ENCODE results near the gene ANKS1A. TPM values are rescaled to one million over a fixed set of nuclear protein-coding genes. Genes with fewer than 3 reads are reported as not detected.

The ANKS1A gene
- total RNA-seq, 4 donors from 2014 or later = 12.1 to 31.8 (median 24.1) TPM

- Histone ChIP-seq H3K36me3 (no peaks in the 10 kb centered on the region), H3K27ac (no peak overlapping the region), H3K27me3 (no peaks in the 10 kb centered on the region), H3K4me3 (no peak overlapping the region), H3K4me1 (no peaks in the 10 kb centered on the region), H3K9me3 (no peaks in the 10 kb centered on the region)
- DNase-seq = no peak
- TF ChIP-seq CTCF (IDR thresholded peaks at IDR 0.05) (no peak), POLR2A (IDR thresholded peaks at IDR 0.05) (no peak)
- intact Hi-C loops (cut with DNase I; ENCODE audit: low total_unique reads) = loop anchor here (10.0 kb wide), 1 partner anchor 165 kb away; the partner anchor contains the start of gene TCP11
These were observed 90.9 kb downstream of the ANKS1A start for GRCh38 chr6:34979994-34980393.

GRCh38 chr6:34981366-34981765 is 92.3 kb downstream of the ANKS1A start:
- intact Hi-C loops (cut with DNase I; ENCODE audit: low total_unique reads) = loop anchor here (10.0 kb wide), 1 partner anchor 163 kb away; the partner anchor contains the start of gene TCP11
- no peaks in the 10 kb centered on the region for H3K9me3 ChIP-seq
- DNase-seq = no peak
- no peak overlapping the region for H3K4me3 ChIP-seq
- H3K36me3 ChIP-seq = no peaks in the 10 kb centered on the region
- H3K4me1 ChIP-seq = no peaks in the 10 kb centered on the region
- no peaks in the 10 kb centered on the region for H3K27me3 ChIP-seq
- H3K27ac ChIP-seq = no peak overlapping the region
- no peak for TF ChIP-seq POLR2A (IDR thresholded peaks at IDR 0.05)
- TF ChIP-seq CTCF (IDR thresholded peaks at IDR 0.05) = no peak

GRCh38 chr6:34981951-34982350 is 92.9 kb downstream of the ANKS1A start:
- no peaks in the 10 kb centered on the region for H3K36me3 ChIP-seq
- H3K9me3 ChIP-seq = no peaks in the 10 kb centered on the region
- intact Hi-C loops (cut with DNase I; ENCODE audit: low total_unique reads) = loop anchor here (10.0 kb wide), 1 partner anchor 163 kb away; the partner anchor contains the start of gene TCP11
- no peak overlapping the region for H3K4me3 ChIP-seq
- H3K4me1 ChIP-seq = no peaks in the 10 kb centered on the region
- TF ChIP-seq CTCF (IDR thresholded peaks at IDR 0.05) (no peak), POLR2A (IDR thresholded peaks at IDR 0.05) (no peak)
- no peak overlapping the region for H3K27ac ChIP-seq
- H3K27me3 ChIP-seq = no peaks in the 10 kb centered on the region
- no peak for DNase-seq

GRCh38 chr6:34982424-34982852 is 93.4 kb downstream of the ANKS1A start:
- Histone ChIP-seq H3K4me3 (no peak overlapping the region), H3K36me3 (no peaks in the 10 kb centered on the region), H3K27me3 (no peaks in the 10 kb centered on the region), H3K27ac (no peak overlapping the region), H3K4me1 (no peaks in the 10 kb centered on the region), H3K9me3 (no peaks in the 10 kb centered on the region)
- TF ChIP-seq POLR2A (IDR thresholded peaks at IDR 0.05) (no peak), CTCF (IDR thresholded peaks at IDR 0.05) (no peak)
- intact Hi-C loops (cut with DNase I; ENCODE audit: low total_unique reads) = loop anchor here (10.0 kb wide), 1 partner anchor 162 kb away; the partner anchor contains the start of gene TCP11
- no peak for DNase-seq

GRCh38 chr6:34984416-34984815 is 95.4 kb downstream of the ANKS1A start:
- intact Hi-C loops (cut with DNase I; ENCODE audit: low total_unique reads) = loop anchor here (10.0 kb wide), 1 partner anchor 160 kb away; the partner anchor contains the start of gene TCP11
- no peak overlapping the region for H3K27ac ChIP-seq
- TF ChIP-seq POLR2A (IDR thresholded peaks at IDR 0.05) (no peak), CTCF (IDR thresholded peaks at IDR 0.05) (no peak)
- no peaks in the 10 kb centered on the region for H3K36me3 ChIP-seq
- no peak overlapping the region for H3K4me3 ChIP-seq
- H3K27me3 ChIP-seq = no peaks in the 10 kb centered on the region
- no peaks in the 10 kb centered on the region for H3K9me3 ChIP-seq
- no peak for DNase-seq
- no peaks in the 10 kb centered on the region for H3K4me1 ChIP-seq
